H9 (cell line): ENCODE results near the gene CEP164. TPM values are rescaled to one million over a fixed set of nuclear protein-coding genes. Genes with fewer than 3 reads are reported as not detected.

Source experiments
- DNase-seq: peaks from one replicate; pipeline ENCODE4 v3.0.0-alpha.2; 2017
- H2AFZ ChIP-seq: one replicate; pipeline ENCODE4 v1.6.1; 2013; ENCODE audit warnings: mild to moderate bottlenecking, low read length, control low read depth, moderate library complexity
- H2AK5ac ChIP-seq: 2 replicates; pipeline ENCODE4 v1.6.1; 2013; ENCODE audit warnings: low read length, control low read depth, mixed read lengths; ENCODE audit not compliant: insufficient read length
- H2BK120ac ChIP-seq: one replicate; pipeline ENCODE4 v1.6.1; 2013; ENCODE audit warnings: low read depth, mild to moderate bottlenecking, low read length, control low read depth, inconsistent platforms; ENCODE audit not compliant: poor library complexity, severe bottlenecking
- H2BK12ac ChIP-seq: 2 replicates; pipeline ENCODE4 v1.6.1; 2013; ENCODE audit warnings: low read length, control low read depth, mixed read lengths, low read depth; ENCODE audit not compliant: insufficient read length
- H2BK15ac ChIP-seq: 2 replicates; pipeline ENCODE4 v1.6.1; 2013; ENCODE audit warnings: low read depth, low read length, control low read depth
- H2BK20ac ChIP-seq: one replicate; pipeline ENCODE4 v1.6.1; 2013; ENCODE audit warnings: low read depth, mild to moderate bottlenecking, low read length, control low read depth, inconsistent platforms; ENCODE audit not compliant: poor library complexity, severe bottlenecking
- H2BK5ac ChIP-seq: 2 replicates; pipeline ENCODE4 v1.6.1; 2013; ENCODE audit warnings: low read length, control low read depth, mixed read lengths; ENCODE audit not compliant: insufficient read length
- H3K14ac ChIP-seq: 2 replicates; pipeline ENCODE4 v1.6.1; 2013; ENCODE audit warnings: low read length, control low read depth; ENCODE audit not compliant: insufficient read depth
- H3K18ac ChIP-seq: 2 replicates; pipeline ENCODE4 v1.6.1; 2013; ENCODE audit warnings: low read depth, mild to moderate bottlenecking, mixed read lengths, low read length, control low read depth; ENCODE audit not compliant: insufficient read length
- H3K23ac ChIP-seq: 2 replicates; pipeline ENCODE4 v1.6.1; 2013; ENCODE audit warnings: low read length, control low read depth, mixed read lengths, low read depth; ENCODE audit not compliant: insufficient read length
- H3K23me2 ChIP-seq: 2 replicates; pipeline ENCODE4 v1.6.1; 2013; ENCODE audit warnings: low read depth, mild to moderate bottlenecking, mixed read lengths, low read length, control low read depth; ENCODE audit not compliant: insufficient read length, poor library complexity, severe bottlenecking
- H3K27ac ChIP-seq: 2 replicates; pipeline ENCODE4 v1.5.1; 2013; ENCODE audit warnings: low read length, control low read depth, mixed read lengths, low read depth; ENCODE audit not compliant: insufficient read length
- H3K27me3 ChIP-seq: 2 replicates; pipeline ENCODE4 v1.6.1; 2013; ENCODE audit warnings: low read length, control low read depth, inconsistent platforms; ENCODE audit not compliant: insufficient read depth
- H3K4ac ChIP-seq: 2 replicates; pipeline ENCODE4 v1.6.1; 2013; ENCODE audit warnings: low read depth, mild to moderate bottlenecking, control low read depth, inconsistent platforms, low read length, moderate library complexity
- H3K4me1 ChIP-seq: 2 replicates; pipeline ENCODE4 v1.6.1; 2013; ENCODE audit warnings: low read length, control low read depth, inconsistent platforms; ENCODE audit not compliant: insufficient read depth
- H3K4me2 ChIP-seq: 2 replicates; pipeline ENCODE4 v1.6.1; 2013; ENCODE audit warnings: low read length, control low read depth, mixed read lengths; ENCODE audit not compliant: insufficient read length, insufficient read depth
- H3K56ac ChIP-seq: 2 replicates; pipeline ENCODE4 v1.6.1; 2013; ENCODE audit warnings: low read depth, mild to moderate bottlenecking, mixed read lengths, low read length, control low read depth; ENCODE audit not compliant: insufficient read length
- H3K79me1 ChIP-seq: 2 replicates; pipeline ENCODE4 v1.6.1; 2013; ENCODE audit warnings: low read depth, mild to moderate bottlenecking, moderate library complexity, low read length, control low read depth, inconsistent platforms; ENCODE audit not compliant: insufficient read depth, poor library complexity, severe bottlenecking
- H3K79me2 ChIP-seq: 2 replicates; pipeline ENCODE4 v1.6.1; 2013; ENCODE audit warnings: low read length, control low read depth, inconsistent platforms; ENCODE audit not compliant: insufficient read depth
- H3K9ac ChIP-seq: 2 replicates; pipeline ENCODE4 v1.6.1; 2013; ENCODE audit warnings: low read length, control low read depth, mixed read lengths; ENCODE audit not compliant: insufficient read length; ENCODE audit errors: extremely low read depth
- H3K9me3 ChIP-seq: one replicate; pipeline ENCODE4 v1.6.1; 2013; ENCODE audit warnings: low read depth, low read length, inconsistent platforms; ENCODE audit not compliant: control insufficient read depth
- H3T11ph ChIP-seq: one replicate; pipeline ENCODE4 v1.6.1; 2013; ENCODE audit warnings: mild to moderate bottlenecking, low read length, control low read depth, inconsistent platforms
- H4K20me1 ChIP-seq: one replicate; pipeline ENCODE4 v1.6.1; 2013; ENCODE audit not compliant: control insufficient read depth, insufficient read length, insufficient read depth
- H4K5ac ChIP-seq: 2 replicates; pipeline ENCODE4 v1.6.1; 2013; ENCODE audit warnings: low read depth, mild to moderate bottlenecking, mixed read lengths, low read length, control low read depth; ENCODE audit not compliant: insufficient read length
- H4K8ac ChIP-seq: replicated peaks from 2 replicates; pipeline ENCODE4 v1.6.1; 2013; ENCODE audit warnings: low read length, control low read depth, mixed read lengths, low read depth; ENCODE audit not compliant: insufficient read length
- H4K91ac ChIP-seq: 2 replicates; pipeline ENCODE4 v1.6.1; 2013; ENCODE audit warnings: low read depth, mild to moderate bottlenecking, moderate library complexity, mixed read lengths, low read length, control low read depth; ENCODE audit not compliant: insufficient read length
- H3K27ac Mint-ChIP-seq, 3 experiments: 2 replicates in 2 of 3; 3 replicates in 1 of 3; pipeline ENCODE4 v1.8.0; 2020 to 2021; ENCODE audit warnings: mixed read lengths in 3 of 3, mild to moderate bottlenecking in 1 of 3, moderate library complexity in 1 of 3
- H3K27me3 Mint-ChIP-seq: 2 replicates; pipeline ENCODE4 v1.8.0; 2021; ENCODE audit warnings: low read depth, mild to moderate bottlenecking, moderate library complexity, mixed read lengths
- H3K36me3 Mint-ChIP-seq, 3 experiments: 2 replicates in 2 of 3; 3 replicates in 1 of 3; pipeline ENCODE4 v1.8.0; 2020 to 2021; ENCODE audit warnings: low read depth in 3 of 3, mixed read lengths in 3 of 3; ENCODE audit not compliant: insufficient read depth in 1 of 3
- H3K4me1 Mint-ChIP-seq, 2 experiments: 2 replicates each; pipeline ENCODE4 v1.8.0; 2020; ENCODE audit warnings: mixed read lengths in 2 of 2
- H3K4me3 Mint-ChIP-seq, 2 experiments: 2 replicates in 1 of 2; 3 replicates in 1 of 2; pipeline ENCODE4 v1.8.0; 2020 to 2021; ENCODE audit warnings: mild to moderate bottlenecking in 2 of 2, mixed read lengths in 2 of 2, moderate library complexity in 1 of 2
- H3K9me3 Mint-ChIP-seq, 2 experiments: 2 replicates in 1 of 2; 3 replicates in 1 of 2; pipeline ENCODE4 v1.8.0; 2020; ENCODE audit warnings: mild to moderate bottlenecking in 2 of 2, mixed read lengths in 2 of 2, moderate library complexity in 1 of 2
- CTCF ChIP-seq: fragments of 200-600 bp; sonication (generic); conservative IDR thresholded peaks from 3 replicates; pipeline ENCODE4 v1.8.0; 2021; ENCODE audit warnings: antibody characterized with exemption, mild to moderate bottlenecking
- WGBS: extraction: QIAGEN DNeasy Blood & Tissue Kit; methylation state at CpG from one replicate; pipeline ENCODE4 v1.1.7; 2013; ENCODE audit warnings: missing lambda C conversion rate, low lambda C conversion rate, mixed read lengths; ENCODE audit not compliant: insufficient read length; ENCODE audit errors: extremely low coverage; 5-methylcytosine and 5-hydroxymethylcytosine counted together
- total RNA-seq: library from RNA; stranded (reverse); gene quantifications from 2 replicates; pipeline ENCODE4 v1.2.1, GENCODE V29; 2021

The CEP164 gene
- total RNA-seq, 1 experiment from 2014 or later: 24.9 TPM

DNA sequence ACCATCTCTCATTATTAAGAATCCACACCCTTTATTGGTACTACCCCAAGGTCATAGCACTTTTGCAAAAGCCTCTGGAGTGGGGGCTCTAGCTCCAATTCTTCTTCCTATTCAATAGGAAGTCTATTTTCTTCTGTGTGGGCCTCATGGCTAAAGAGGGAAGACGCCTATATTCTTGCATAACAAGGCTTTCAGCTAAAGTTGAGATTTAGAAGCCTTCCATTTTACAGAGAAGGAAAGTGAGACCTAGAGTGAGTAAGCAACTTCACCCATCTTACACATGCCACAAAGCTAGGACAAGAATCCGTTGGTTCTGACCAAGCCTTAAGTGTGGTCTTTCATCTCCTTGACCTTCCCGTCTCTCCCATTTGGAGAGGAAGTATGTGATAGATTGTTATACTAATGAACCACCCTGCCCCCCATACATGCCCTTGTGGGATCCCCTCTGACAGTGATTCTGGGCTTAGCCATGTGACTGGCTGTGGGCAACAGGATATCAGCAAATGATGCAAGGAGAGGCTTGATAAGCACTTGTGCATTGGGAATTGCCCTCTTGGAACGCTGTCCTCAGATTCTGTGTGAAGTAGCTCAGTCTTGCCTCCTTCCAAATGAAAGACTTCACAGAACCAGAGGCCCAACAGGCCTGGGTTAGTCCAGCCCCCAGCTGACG is 23.9 kb upstream of the CEP164 start:
- Mint-ChIP-seq H3K9me3 (no peaks in the 10 kb centered on the region), H3K27me3 (peaks cover 3% of the 10 kb centered on the region; the same call in 1 of the 2 replicates), H3K36me3 (no peaks in the 10 kb centered on the region), H3K27ac (no peak overlapping the region), H3K4me1 (peaks cover 39 to 42% of the 10 kb centered on the region in 2 experiments), H3K4me3 (no peak overlapping the region)
- no peak overlapping the region for H4K91ac ChIP-seq
- H4K20me1 ChIP-seq: no peaks in the 10 kb centered on the region
- H3K9ac ChIP-seq: no peak overlapping the region
- H3K4me1 ChIP-seq: peaks cover 7% of the 10 kb centered on the region; the same call in 1 of the 2 replicates
- no peak overlapping the region for H3K23ac ChIP-seq
- no peak overlapping the region for H2BK15ac ChIP-seq
- H3T11ph ChIP-seq: no peak overlapping the region
- H3K79me1 ChIP-seq: no peaks in the 10 kb centered on the region
- no peak overlapping the region for H2AK5ac ChIP-seq
- no peak overlapping the region for H4K8ac ChIP-seq
- H2AFZ ChIP-seq: no peak overlapping the region
- no peak overlapping the region for H2BK12ac ChIP-seq
- no peaks in the 10 kb centered on the region for H3K27me3 ChIP-seq
- no peak overlapping the region for H3K18ac ChIP-seq
- H2BK20ac ChIP-seq: no peak overlapping the region
- no peak for DNase-seq
- no peak overlapping the region for H3K27ac ChIP-seq
- no peak overlapping the region for H3K4ac ChIP-seq
- no peak overlapping the region for H3K14ac ChIP-seq
- H3K4me2 ChIP-seq: no peak overlapping the region
- no CpG with 5 or more reads among the region's 5 CpGs for WGBS
- H3K56ac ChIP-seq: no peak overlapping the region
- no peak for TF ChIP-seq CTCF
- no peak overlapping the region for H2BK120ac ChIP-seq
- no peaks in the 10 kb centered on the region for H3K79me2 ChIP-seq
- no peaks in the 10 kb centered on the region for H3K23me2 ChIP-seq
- H4K5ac ChIP-seq: no peak overlapping the region
- no peak overlapping the region for H2BK5ac ChIP-seq
- H3K9me3 ChIP-seq: no peaks in the 10 kb centered on the region
